Right hindlimb (tissue), 1 donor: ENCODE measurements around the gene KIFBP.

Source experiments
- DNase-seq: peaks from one replicate; pipeline ENCODE4 v3.0.0-alpha.2; 2018

KIFBP gene

DNA sequence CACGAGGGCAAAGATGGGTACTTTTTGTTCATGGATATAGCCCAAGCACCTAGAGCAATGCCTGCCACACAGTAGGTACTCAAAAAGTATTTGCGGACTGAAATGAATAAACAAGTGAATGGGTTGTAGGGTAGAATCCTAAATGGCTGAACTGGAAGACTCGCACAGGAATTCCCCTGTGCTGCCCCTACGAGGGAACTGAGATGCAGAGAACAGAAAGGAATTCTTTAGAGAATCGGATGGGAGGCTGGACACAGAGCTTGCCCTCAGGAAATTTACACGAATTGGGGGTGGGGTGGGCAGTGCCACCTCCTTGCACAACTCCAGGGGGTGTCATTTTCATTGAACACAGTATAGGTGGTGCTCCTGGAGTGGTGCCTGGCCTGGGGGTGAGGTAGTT lies 64.1 kb downstream of the KIFBP start:
- no peak for DNase-seq

DNA sequence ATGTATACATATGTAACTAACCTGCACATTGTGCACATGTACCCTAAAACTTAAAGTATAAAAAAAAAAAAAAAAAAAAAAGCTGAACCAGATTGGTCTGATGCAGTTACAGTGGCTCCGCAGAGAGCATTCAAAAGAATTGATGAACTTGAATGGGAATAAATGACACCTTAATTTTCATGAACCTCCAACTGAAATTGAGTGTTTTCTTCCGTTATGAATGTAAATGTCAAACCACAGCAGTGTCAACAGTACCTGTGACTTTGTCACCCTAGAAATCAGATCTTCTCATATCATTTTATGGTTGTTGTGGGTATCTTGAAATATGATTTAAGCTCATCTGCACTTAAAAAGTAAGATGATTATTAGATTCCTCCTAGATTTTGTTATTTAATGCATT lies 66.6 kb downstream of the KIFBP start:
- no peak for DNase-seq

DNA sequence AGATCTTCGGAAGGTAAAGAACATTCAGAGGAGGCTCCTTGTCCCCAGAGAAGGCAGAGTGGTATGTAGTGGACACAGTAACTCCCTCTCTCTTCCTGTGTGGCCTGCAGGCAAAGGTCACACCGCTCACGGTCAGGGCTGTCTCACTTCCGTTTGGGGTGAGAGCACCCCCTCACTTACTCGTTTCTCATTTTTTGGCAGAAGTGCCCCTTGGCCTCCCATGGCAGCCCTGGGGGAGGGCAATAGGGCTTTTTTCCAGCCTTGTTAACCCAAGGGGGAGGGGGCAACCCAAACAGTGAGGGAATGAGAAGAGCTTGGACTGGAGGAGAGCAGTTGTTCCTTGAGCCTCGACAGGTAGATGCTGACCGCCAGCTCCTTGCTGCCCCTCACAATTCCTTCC lies 67.5 kb downstream of the KIFBP start:
- DNase-seq, result no peak

DNA sequence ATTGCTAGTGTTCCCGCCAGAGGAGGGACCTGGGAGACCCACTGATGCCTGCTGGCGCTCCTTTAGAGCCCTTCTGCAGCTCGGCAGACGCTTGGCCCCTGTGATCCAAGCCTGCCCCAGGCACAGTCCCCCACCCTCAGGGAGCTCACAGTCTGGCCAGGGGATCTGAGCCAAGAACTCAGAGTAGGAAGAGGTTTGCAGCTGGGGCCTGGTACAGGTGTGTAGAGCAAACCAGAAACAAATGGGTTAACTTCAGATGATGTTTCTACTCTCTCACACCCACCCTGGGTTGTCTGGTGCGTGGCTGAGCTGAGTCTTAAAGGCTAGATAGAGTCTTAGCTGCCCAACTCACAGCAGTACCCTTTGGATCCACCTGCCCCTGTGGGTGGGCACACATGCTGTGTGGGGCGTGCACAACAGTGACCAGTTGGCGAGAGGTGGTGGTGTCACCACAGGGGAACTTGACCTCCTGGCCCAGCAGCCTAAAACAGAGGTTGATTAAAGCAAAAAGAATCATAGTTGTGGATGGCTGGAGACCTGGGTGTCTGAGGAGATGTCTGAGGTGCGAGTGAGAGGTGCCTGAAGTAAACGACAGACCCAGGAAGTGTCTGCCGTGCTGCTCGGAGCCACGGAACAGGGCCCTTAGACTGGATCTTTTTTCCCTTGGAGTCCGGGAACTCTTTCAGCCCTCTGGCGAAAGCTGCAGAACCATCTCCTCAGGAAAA lies 68.1 kb downstream of the KIFBP start:
- no peak for DNase-seq

DNA sequence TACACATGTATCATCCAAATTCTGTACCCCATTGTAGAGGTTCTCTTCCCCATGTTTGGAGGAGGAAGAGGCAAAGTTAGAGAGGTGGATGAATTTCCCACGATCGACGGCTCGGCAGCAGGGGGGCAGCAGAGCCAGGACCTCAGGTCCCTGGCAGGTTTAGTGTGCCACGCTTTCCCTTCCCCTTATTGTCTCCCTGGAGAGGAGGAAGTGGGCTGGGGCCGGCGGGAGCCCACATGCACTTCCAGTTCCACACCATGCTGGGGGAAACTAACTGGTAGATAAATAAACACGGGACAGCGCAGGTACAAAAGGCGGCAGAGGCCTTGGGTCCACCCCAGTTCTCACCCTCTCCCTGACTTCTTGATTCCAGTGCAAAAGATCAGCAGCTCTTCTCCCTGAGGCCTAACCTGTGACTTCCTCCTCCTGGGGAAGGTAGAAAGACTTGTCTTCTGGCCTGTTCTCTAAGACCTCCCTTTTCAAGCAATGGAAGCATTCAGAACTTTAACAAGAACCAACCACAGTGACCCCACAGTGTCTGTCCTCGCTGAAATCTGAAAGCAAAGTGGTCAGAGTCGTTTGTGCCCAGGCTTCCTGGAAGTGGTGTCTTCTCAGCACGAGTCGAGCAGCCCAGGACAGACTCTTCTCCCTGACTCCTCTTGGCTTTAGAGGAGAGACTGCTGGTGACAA lies 68.8 kb downstream of the KIFBP start:
- no peak for DNase-seq

DNA sequence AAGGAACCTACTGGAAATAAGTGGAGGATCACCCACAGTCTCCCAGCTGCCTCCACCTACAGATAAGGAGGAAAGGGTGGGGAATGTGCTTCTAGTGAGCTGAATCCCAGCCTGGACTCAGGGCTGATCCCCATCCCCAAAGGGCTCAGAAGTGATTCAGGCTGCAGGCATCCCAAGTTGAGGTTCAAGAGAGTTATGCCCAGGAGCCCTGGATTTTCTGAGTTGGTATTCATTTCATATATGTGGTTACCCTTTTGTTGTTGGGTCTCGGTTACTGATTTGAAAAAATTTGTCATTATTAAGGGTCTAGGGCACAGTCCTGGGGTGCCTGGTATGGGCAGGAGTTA lies 69.3 kb downstream of the KIFBP start:
- DNase-seq, result no peak

DNA sequence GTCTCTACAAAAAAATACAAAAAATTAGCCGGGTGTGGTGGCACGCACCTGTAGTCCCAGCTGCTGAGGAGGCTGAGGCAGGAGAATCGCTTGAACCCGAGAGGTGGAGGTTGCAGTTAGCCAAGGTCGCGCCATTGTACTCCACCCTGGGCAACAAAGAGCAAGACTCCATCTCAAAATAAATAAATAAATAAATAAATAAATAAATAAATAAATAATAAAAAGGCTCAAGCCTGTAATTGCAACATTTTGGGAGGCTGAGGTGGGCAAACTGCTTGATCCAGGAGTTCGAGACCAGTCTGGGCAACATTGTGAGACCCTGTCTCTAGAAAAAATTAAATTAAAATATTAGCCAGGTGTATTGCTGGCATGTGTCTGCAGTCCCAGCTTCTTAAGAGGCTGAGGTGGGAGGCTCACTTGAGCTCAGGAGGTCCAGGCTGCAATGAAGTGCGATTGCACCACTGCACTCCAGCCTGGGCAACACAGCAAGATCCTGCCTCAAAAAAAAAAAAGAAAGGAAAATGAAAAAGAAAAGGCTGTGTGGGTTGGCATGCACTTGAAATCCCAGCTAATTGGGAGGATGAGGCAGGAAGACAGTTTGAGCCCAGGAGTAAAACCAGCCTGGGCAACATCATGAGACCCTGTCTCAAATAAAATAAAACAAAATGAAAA lies 71.7 kb downstream of the KIFBP start:
- DNase-seq, result no peak

DNA sequence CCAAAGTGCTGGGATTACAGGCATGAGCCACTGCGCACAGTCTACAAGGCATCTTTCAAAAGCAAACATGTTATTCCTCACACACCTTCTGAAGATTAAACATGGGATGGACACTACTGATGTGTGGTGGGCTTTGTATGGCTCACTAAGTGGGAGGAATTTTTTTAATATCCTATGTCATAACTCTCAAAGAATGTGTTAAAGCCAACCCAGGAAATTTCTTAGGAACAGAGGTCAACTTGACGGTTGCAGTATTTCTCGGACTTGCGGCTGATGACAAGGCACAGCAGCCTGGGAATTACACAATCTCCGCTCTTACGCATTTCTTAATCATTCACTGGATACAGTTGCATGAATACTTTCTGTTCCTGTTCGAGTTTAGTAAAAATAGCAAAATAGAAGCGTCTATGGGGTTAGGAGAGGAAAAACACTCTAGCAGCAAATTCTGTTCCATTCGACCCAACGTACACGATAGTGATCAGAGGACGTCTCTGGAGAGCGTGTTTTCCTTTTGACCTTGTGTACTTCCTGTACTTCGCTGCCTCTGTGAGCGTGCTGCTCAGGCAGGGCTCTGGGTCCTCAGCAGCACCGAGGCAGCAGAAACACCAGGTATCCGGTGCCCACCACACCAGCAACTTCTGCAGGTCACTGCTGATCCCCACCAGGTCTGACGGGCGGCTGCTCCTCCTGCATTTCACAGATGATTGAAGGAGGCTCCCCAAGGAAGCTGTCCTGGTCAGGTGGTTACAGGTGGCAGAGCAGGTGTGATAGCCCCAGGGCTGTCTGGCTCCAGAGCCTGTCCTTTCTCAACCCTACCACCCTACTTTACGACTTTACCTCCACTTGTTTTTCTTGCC lies 72.9 kb downstream of the KIFBP start:
- DNase-seq, result peak; percentile 56

DNA sequence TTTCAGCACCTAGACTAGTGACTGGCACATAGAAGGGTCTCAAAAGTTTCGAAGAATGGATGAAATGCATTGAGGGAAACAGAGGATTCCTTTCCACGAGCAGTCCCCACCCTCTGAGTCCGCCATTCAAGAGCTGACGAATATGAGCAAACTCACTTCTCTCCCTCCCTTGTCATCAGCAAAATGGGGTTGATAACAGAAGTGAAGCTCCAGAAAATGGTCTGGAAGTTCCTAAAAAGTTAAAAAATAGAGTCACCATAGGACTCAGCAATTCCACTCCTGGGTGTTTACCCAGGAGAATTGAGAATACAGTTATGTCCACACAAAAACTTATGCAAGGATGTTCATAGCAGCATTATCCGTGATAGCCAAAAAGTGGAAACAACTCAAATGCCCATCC lies 74.3 kb downstream of the KIFBP start:
- DNase-seq, result no peak

DNA sequence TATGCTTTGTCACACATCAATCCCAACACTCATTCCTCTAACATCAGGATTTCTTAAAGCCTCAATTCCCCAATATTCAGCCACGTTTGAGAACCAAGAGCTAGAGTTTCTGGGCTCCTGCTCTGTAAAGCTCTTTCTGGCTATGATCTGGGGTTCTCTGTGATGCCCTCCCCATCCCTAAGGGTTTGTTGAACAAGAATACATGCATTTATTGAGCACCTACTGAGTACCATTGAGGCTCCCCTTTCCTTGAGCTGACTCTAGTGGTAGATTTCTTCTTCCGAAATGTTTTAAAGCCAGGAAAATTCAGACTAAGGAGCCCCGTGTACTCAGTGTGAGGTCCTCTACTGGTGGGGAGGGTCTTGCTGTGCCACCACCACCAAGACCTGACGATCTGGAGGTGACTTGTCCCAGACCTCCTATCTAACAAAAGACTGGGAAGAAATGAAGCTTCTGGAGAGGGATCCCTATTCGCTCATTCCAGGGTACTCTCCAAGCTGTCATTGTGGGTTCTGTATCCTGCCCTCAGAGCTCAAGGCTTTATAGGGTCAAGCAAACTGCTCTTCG lies 76.2 kb downstream of the KIFBP start:
- no peak for DNase-seq

DNA sequence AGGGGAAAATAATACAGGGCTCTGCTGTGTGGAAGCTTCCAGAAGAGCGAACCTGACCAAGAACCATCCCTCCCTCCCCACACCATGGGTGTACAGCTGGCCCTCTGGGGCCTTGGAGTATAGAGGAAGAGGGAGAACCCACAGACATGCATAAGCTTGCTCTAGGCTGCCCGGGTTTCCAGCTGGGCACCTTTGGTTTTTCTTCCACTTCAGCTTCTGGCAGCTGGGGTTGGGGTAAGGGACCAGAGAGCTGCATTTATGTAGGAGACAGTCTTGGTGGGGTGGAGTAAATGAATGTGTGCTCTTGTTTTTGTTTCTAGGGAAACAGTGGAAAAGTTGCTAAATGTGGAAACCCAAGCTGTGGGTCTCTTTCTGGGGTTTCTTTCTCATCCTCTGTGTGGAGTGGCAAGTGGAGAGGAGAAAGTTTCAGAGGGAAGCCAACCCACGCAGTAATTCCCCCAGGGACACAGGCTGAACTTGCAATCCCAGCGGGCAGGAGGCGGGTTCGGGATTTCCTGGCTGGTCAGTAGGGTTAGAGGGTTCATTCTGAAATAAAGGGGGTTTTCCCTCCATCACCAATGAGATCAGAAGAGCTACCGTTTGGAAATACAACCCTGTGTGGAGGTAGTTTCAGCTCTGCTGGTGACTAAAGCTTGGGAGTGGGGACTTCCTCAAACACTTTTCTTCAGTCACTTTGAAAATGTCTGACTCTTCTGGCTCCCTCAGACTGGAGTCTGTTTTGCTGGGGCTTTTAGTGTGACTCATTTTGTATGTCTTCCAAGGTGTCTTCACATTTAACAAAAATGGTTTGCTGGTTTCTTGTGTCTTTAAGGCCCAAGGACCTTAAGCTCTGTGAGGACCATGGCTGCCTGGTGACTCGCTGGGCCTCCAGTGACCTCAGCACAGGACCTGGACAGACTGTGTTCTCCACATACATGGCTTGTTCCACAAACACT lies 77.1 kb downstream of the KIFBP start:
- no peak for DNase-seq
